Fibroblast of peridontal ligament (primary cell): ENCODE results near the gene BRD2.
"Not testable (repeated sequence)": the region's sequence is repeated elsewhere in the genome, so short reads cannot be mapped to it uniquely, and the experiment has no call there.

Source experiments
- DNase-seq: peaks from one replicate; pipeline ENCODE4 v3.0.0-alpha.2; 2010; ENCODE audit errors: extremely low read depth

The BRD2 gene

DNA sequence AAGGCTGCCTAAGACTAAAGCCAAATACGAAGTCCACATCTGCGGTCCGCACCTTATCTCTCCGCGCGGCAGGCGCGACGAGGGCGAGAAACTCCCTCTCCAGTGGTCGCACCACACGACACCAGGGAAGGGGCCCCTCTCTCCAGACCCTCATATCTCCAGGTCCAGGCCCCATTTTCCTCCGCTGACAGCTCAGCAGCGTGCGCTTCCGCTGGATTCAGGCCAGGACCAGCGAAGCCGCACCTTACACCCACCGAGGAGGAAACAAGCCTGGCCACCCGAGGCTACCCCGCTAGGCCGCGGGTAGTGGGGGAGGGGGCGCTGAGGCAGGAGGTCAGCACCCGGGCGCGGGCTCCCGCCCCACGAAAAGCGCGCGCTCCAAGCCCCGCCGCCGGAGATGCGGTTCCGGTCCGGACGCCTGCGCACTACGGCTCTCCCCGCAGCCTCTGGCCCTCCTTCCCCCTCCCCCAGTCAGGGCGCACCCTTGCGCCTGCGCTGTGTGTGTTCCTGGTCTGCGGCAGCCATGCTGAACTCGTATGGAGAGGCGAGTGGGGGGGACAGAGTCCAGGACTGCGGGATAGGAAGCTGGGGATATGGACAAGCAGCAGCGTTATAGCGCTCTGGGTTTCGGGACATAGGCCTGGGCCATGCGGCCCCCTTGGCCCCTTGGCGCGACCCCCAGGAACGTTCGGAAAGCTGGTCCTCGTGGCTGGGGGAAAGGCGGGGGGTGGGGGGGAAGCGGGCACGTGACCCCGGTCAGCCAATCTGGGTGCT, at the start of gene BRD2:
Gene BRD2 (plus strand): TSS at position 502 of the 774 bp plus-strand sequence. CDS start 4,305 bp downstream, outside the sequence.
- DNase-seq: peak; percentile 95

DNA sequence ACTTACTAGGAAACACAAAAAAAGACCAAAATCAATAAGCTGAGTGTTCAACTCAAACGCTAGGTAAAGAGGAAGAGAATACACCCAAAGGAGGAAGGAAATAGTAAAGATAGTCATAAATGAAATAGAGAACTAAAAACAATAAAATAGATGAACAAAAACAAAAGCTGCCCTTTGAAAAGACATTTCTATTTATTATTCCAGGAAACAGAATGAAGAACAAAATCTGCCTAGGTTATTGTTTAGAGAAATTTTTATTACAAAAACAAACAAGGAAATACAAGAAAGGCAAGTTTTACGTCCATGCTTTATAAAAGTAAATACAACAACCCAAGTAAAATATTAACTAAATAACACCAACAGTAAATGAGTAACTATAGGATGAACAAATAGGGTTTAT, 47.7 kb upstream of the BRD2 start:
- no peak for DNase-seq

DNA sequence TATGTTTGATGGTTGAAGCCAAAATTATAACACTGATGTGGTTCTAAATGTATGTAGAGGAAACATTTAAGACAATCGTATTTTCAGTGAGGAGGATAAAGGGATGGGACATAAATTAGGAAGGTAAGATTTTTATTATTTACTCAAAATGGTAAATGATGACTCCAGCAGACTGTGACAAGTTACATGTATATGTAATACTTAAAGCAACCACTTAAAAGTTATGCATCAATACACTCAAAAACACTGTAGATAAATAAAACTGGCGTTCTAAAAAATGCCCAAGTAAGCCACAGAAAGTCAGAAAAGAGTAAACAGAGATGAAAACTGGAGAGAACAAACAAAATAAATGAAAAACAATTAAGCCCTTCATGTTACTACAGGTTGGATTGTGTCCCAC, 46.3 kb upstream of the BRD2 start:
- DNase-seq: no peak

GRCh38 chr6:32931211-32931610, 37.2 kb upstream of the BRD2 start:
- DNase-seq: no peak

- DNase-seq: peak; percentile 53
These were observed 36.1 kb upstream of the BRD2 start for GRCh38 chr6:32932132-32932868.

DNA sequence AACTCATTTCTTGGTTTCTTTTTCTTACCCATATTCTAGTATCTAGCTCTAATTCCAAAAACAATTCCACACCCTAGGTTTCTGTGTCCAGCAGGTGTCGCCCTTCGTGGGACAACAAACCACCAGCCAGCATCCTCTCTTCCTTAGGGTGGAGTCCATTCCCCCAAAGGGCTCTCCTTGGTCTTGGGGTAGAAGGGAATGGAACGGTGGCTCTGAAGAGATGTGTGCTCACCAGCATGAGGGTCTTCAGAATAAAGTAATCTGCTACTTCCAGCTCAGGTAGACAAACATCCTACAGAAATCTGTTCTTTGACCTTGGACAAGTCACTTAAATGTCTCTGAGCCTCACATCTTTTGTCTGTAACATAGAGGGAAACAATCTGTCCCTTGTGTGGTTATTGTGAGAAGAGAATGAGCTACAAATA, 34.7 kb upstream of the BRD2 start:
- peak; percentile 85 for DNase-seq

GRCh38 chr6:32935551-32936238, 32.7 kb upstream of the BRD2 start:
- DNase-seq: no peak

DNA sequence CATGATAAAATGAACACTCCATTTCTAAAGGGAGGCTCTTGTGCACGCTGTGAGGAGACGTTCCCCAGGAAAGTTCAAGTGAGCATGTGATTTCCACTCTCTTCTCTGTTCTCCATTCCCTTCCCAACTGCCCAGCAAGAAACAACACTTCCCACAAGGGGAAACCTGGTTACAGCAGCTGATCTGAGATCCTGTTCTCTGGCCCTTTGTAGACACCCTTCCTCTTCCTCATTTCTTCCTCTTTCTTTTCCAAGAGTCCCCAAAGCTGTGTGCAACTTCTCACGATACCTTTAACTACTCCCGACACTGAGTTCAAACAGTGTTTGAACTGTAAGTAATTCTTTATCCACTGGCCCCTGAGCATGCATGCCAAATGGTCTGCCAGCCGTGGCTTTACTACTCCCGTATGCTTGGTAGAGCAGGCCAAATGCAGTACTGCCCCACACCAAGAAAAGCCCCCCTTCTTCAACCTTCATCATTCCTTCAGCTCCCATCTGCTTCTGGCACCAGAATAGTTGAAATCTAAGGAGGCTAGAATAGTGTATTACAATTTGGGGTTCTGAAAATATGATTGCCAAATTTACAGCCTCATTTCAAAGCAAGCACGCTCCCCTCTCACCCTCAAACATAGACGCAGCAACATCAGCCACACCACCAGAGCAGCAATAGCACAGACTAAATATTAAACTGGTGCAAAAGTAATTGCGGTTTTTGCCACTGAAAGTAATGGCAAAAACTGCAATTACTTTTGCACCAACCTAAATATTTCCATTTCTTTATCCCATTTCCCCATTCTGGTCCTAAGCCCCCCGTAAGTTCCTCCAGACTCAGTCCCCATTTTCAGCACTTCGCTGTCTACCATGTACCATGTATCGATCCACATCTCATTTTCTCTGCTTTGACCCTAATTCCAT, 31.9 kb upstream of the BRD2 start:
- no peak for DNase-seq

DNA sequence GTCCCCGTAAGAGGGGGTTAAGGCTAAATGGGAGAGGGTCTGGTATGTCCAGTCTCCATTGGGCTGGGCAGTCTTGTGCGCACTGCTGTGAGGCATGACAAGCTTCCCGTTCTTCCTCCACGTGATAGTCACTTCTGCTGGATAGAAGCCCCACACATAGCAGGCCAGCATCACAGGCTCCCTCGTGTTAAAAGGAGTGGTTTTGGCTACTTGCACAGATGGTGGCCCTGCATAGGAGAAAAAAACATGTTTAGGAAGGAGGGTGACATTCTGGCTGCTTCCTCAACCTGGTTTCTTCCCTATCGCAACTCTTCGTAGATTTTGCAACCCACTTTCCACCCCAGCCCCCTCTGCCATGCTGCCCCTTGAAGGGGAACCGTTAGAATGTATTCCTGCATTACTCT, 31.2 kb upstream of the BRD2 start:
- DNase-seq: no peak

DNA sequence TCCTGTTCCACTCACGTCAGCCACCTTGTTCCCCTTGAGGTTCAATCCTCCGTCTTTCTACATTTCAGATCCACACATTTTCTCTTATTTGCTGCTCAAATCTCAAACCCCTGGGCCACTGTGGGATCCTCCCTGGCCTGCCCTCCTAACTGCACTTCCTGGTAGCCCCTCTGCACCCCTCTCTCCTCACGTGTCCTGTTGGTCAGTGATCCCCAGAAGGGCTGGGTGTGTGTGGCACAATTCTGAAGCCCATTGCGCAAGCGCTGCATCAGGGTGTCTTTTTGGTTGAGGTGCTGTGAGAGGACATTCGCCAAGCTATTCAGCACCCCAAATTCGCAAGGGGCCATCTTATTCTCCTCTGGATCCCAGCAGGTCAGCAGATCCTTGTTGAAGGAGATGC, 29.9 kb upstream of the BRD2 start:
- DNase-seq: no peak

DNA sequence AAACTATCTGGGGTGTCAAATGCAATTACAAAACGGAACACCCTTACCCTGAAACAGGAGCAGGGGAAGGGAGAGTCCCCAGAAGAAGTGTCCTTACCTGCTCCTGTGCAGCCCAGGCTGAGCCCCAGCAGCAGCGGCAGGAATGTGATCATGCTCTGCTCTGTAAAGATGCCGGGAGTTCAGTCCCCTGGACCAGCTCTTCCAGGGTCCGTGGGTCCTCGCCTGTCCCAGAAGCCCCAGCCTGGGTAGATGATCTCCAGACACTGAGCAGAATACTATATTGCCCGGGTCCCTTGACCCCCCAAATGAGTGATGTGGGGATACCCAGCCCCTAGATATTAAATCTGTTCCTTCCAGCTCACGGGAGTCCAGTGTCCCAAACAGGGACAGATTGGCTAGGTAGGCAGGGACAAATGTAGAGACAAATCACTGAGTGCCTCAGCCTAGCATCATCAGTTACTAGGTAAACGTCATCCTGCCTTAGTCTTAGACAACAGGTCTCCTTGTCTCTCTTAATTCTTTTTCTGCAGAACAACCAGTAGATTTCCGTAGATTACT, 27.7 kb upstream of the BRD2 start, which contains the start of gene HLA-DMB:
Gene HLA-DMB (minus strand): TSS at position 373 of the 558 bp plus-strand sequence. CDS start 221 bp downstream, at position 152.
- DNase-seq: peak; percentile 79

GRCh38 chr6:32941214-32941768, 27.1 kb upstream of the BRD2 start:
- no peak for DNase-seq

GRCh38 chr6:32942555-32943123, 25.8 kb upstream of the BRD2 start:
- not testable (repeated sequence) for DNase-seq

DNA sequence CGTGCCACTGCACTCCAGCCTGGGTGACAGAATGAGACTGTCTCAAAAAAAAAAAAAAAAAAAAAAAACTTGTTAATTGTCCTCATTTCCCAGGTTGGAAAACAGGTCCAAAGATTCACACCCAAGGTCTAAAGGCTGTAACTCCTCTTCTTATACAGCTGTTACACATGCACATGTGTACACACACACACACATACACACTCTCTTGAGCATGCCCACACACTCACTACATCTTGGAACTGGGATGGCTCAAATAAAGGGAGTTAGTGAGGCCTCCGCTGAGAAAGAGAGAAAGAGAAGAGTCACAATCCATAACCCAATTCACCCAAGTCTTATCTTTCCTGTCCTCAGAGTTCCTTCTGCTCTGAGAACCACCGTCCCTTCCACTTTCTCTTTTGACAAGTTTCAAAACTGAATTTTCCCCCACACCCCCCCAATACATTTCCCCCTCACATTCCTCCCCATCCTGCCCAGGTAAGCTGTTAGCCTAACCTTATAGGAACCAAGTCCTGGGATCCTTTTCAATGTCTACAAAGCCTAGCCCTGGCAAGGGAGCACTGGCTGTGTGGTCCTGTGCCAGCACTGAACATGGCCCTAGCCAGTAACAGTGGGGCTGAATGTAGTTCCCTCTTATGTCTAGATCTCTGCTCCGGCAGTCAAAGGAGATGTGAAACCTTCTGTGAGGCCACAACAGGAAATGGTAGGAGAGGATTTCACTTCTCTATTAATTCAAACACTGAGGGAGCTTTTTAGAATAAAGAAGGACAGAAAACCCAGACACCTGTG, 24.3 kb upstream of the BRD2 start:
- no peak for DNase-seq

DNA sequence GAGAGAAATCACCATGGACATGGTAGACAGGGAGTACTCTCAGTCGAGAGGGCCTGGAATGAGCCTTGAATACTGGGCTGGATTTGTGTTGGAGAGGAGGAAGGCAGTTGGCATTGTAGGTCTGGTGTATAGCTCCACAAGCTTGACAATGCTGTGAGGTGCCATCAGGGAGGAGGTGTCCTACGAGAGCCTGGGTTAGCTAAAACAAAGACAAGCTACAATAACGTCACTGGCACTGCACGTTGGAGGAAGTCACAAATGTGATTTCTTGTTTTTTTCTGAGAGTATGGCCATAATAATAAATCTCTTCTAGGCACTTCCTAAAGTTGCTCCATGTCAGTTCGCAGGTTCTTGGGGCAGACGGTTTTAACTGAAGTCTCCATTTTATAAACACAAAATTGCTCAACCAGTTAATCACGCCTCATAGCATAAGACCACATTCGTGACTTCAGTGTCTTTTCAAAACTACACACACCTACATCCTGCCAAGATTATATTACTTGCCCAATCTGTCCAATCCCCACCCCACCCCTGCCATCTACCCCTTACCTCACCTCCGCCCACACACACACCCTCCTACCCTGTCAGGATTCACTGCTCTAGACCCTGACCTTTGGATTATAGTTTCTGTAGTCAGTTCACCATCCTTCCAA, 23.2 kb upstream of the BRD2 start:
- peak; percentile 4 for DNase-seq

DNA sequence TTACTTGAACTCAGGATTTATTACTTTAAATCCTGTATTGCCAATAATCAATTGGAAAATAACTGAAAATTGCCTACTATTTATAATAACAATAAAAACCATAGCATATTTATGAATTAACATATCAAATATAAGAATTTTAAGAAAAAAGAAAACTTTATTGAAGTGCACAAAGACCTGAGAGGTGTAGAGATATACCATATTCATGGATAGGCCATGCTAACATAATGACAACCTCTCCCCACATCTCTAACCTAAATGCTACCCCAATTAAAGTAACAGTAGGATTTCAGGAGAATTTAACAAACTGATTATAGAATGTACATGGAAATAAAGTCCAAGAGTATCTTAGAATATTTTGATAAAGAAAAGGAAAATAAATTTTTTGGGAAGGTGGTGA, 22.4 kb upstream of the BRD2 start:
- DNase-seq: no peak

- no peak for DNase-seq
These were observed 21.5 kb upstream of the BRD2 start for GRCh38 chr6:32946893-32947292.

- DNase-seq: peak; percentile 58
These were observed 20.6 kb upstream of the BRD2 start for GRCh38 chr6:32947552-32948465.
